ENCODE data around the gene SNRPF. TPM values are rescaled to one million over a fixed set of nuclear protein-coding genes. Genes with fewer than 3 reads are reported as not detected.

Gene SNRPF
- total and polyA plus RNA-seq, 2 of the 8 experiments (the other 6 are each of a cell fraction or from before 2014, with no cell fraction given) = 58.5 to 79.7 TPM

- Histone ChIP-seq H2BK15ac (ENCODE audit: low read length) (no peak overlapping the region), H4K20me1 (replicated peaks in 1 of 2; ENCODE audit: control insufficient read depth in 1 of 2, insufficient read depth in 2 of 2, low read length in 2 of 2) (no peaks in the 10 kb centered on the region), H2BK20ac (ENCODE audit: low read length) (no peak overlapping the region), H2AFZ (ENCODE audit: low read length) (no peak overlapping the region), H3K4me3 (ENCODE audit: extremely low read depth in 1 of 4, insufficient read depth in 2 of 4, low read depth in 3 of 4, low read length in 4 of 4) (no peak overlapping the region), H3K56ac (replicated peaks; ENCODE audit: insufficient read length, low read depth, low read length) (no peak overlapping the region), H3K23ac (ENCODE audit: insufficient read length) (no peak overlapping the region), H3K4me1 (replicated peaks in 1 of 4; ENCODE audit: control insufficient read depth in 3 of 4, insufficient read depth in 4 of 4, low read length in 3 of 4) (no peaks in the 10 kb centered on the region), H3K79me1 (ENCODE audit: low read depth, low read length) (no peaks in the 10 kb centered on the region), H2BK120ac (replicated peaks; ENCODE audit: low read depth, low read length) (no peak overlapping the region), H3K9me3 (ENCODE audit: insufficient read depth in 2 of 2, low read depth in 1 of 2, low read length in 1 of 2) (peaks cover 0 to 6% of the 10 kb centered on the region in 2 experiments; a peak in 1 of 4 replicates), H2BK5ac (ENCODE audit: low read depth, low read length) (no peak overlapping the region), H4K8ac (ENCODE audit: extremely low read depth, insufficient read depth, low read length) (no peak overlapping the region), H3K36me3 (ENCODE audit: control insufficient read depth in 2 of 4, insufficient read depth in 4 of 4, low read length in 3 of 4) (no peaks in the 10 kb centered on the region), H4K91ac (replicated peaks; ENCODE audit: insufficient read length, low read length) (no peak overlapping the region), H2BK12ac (ENCODE audit: low read depth, low read length) (no peak overlapping the region), H3K4me2 (ENCODE audit: insufficient read depth in 1 of 2, low read depth in 2 of 2, low read length in 2 of 2) (no peak overlapping the region), H3K18ac (ENCODE audit: extremely low read depth, low read length) (no peak overlapping the region), H3K27ac (ENCODE audit: low read depth, low read length) (no peak overlapping the region), H3K9ac (replicated peaks in 1 of 4; ENCODE audit: extremely low read depth in 1 of 4, low read depth in 3 of 4, low read length in 3 of 4) (no peak overlapping the region), H3K27me3 (replicated peaks in 1 of 4; ENCODE audit: control insufficient read depth in 3 of 4, extremely low read depth in 1 of 4, insufficient read depth in 3 of 4, low read length in 3 of 4) (no peaks in the 10 kb centered on the region), H3K14ac (ENCODE audit: insufficient read length) (no peak overlapping the region), H3K4ac (replicated peaks; ENCODE audit: insufficient read length, low read depth, low read length) (no peak overlapping the region), H2AK5ac (ENCODE audit: low read depth, low read length) (no peak overlapping the region), H4K5ac (ENCODE audit: insufficient read length, low read depth, low read length) (no peak overlapping the region), H3K79me2 (ENCODE audit: control insufficient read depth in 1 of 2, insufficient read depth in 2 of 2, low read length in 2 of 2) (no peaks in the 10 kb centered on the region), H3K23me2 (ENCODE audit: low read depth, low read length) (no peaks in the 10 kb centered on the region)
- FAIRE-seq (no peak), DNase-seq (ENCODE audit: low read depth in 1 of 2, low spot score in 2 of 2) (no peak)
- WGBS, 2 experiments (ENCODE audit: extremely low coverage in 1 of 2, insufficient coverage in 1 of 2, insufficient read length in 1 of 2, insufficient replicate concordance in 2 of 2, low coverage in 1 of 2, low lambda C conversion rate in 2 of 2, missing lambda C conversion rate in 1 of 2) = 97% methylated on average over 3 of the region's 3 CpGs; no CpG with 5 or more reads in 1 of the 2 experiments
- POLR2A ChIA-PET (ENCODE audit: partially characterized antibody) = no interaction called here
- TF ChIP-seq MAX (IDR thresholded peaks at IDR 0.05) = no peak
- no peak for TF ChIP-seq CBX8 (IDR thresholded peaks at IDR 0.05; ENCODE audit: borderline replicate concordance, low read depth, low read length)
- TF ChIP-seq SP2 (IDR thresholded peaks at IDR 0.05; ENCODE audit: low read length) = no peak
- no peak for TF ChIP-seq RFX5 (IDR thresholded peaks at IDR 0.05; ENCODE audit: borderline replicate concordance, low read depth, low read length)
- no peak for TF ChIP-seq PHF8 (conservative IDR thresholded peaks at IDR 0.05; ENCODE audit: low read depth, low read length)
- TF ChIP-seq JUND (IDR thresholded peaks at IDR 0.05; ENCODE audit: low read length) = no peak
- TF ChIP-seq EZH2 (IDR thresholded peaks at IDR 0.05; ENCODE audit: low read depth, low read length, severe bottlenecking) = no peak
- no peak for TF ChIP-seq CEBPB (IDR thresholded peaks at IDR 0.05; ENCODE audit: low read depth, low read length)
- TF ChIP-seq KDM1A (IDR thresholded peaks at IDR 0.05; ENCODE audit: borderline replicate concordance, low read length) = no peak
- no peak for TF ChIP-seq EGR1 (IDR thresholded peaks at IDR 0.05; ENCODE audit: borderline replicate concordance, low read depth, low read length)
- TF ChIP-seq POLR2AphosphoS5 (IDR thresholded peaks at IDR 0.05; ENCODE audit: low read depth, low read length) = no peak
- CTCF ChIA-PET (ENCODE audit: partially characterized antibody) = interaction anchor here (4.3 kb wide), 1 partner anchor 89 kb away, joined by 23 read pairs; no protein-coding TSS in a partner anchor
Observed at GRCh38 chr12:95909871-95910270, 51.1 kb downstream of the SNRPF start.
